ENCODE measurements around the gene TBC1D20.

The TBC1D20 gene

DNA sequence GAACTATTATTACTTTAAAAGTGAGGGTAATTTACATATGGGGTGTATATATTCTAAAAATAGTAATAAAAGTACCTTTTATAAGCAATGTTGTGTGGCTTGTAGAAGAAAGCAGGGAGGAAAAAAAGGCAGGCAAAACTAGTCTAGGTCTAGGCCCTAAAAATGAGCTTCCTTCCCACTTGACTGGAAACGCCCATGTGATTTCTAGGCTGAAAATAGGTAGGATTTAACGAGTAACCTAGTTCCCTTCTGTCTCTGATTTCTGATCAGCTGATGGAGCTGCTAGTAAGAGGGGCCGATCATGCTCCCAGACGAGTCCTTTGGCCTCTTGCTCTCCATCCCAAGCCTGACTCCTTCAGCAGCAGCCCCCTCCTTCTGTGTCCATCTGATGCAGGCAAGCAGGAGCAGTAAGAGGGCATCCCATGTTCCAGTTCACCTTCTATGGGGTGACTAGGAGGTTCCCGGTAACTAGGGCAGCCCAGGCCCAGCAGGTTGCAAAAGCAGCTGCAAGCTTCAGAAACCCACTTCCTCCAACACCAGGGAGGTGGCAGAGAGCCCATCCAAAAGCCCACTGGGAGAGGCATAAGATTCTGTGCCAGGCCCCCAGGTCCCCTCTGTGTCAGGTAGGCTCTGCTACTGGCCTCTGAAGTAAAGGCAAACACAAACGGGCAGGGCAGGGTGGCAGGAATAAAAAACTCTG, 24.4 kb downstream of the TBC1D20 start:
- DNase-seq: no peak

- DNase-seq: no peak
Measured at GRCh38 chr20:436476-436875, 25.9 kb downstream of the TBC1D20 start.

GRCh38 chr20:435558-435957, 26.8 kb downstream of the TBC1D20 start:
- DNase-seq: no peak

DNA sequence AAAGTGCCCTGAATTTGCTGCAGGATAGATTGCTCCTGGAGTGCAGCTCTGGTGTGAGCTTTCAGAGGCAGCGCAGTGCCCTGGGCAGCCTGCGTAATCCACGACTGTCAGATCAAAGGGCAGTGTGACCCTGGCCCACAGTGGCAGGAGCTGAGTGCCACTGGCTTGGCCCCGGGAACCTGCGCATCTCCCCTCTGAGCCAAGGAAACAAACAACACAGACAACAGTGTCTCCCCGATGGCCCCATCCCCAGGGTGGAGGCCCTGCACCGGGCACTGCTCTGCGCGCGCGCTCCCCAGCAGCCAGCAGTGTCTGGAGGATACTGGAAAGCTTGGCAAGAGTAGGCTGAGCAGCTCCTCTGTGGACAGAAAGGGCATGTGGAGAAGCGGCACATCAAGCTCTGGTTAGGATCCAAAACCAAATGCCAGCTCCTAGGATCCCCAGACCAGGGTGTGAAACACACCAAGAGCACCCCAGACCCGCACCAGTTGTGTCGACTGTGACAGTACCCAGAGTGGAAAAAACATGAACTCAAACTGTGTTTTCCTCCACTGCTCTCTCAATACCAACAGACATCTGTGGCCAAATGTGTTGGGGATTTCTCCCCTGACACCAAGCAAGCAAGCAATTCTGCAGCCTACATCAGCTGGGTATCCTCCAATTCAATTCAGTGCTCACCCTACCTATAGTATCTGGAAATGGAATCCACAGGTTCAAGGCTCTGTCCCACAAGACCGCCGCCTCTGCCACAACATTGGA, 27.5 kb downstream of the TBC1D20 start:
- DNase-seq: no peak

DNA sequence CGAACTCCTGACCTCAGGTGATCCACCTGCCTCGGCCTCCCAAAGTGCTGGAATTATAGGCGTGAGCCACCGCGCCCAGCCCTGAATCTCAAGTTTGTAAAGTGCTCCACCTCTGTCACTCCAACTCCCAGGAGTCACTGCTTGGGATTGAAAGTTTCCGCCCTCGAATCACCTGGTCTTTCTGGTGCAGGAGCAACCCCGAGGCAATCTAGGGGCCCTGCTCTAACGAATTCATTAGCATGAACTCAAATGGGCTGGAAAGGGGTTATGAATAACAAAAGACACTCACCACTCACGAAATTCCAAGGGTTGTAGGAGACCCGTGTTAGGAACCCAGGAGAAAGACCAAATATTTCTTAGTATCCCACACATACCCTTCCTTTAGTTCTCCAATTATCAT, 28.1 kb downstream of the TBC1D20 start:
- DNase-seq: no peak

DNA sequence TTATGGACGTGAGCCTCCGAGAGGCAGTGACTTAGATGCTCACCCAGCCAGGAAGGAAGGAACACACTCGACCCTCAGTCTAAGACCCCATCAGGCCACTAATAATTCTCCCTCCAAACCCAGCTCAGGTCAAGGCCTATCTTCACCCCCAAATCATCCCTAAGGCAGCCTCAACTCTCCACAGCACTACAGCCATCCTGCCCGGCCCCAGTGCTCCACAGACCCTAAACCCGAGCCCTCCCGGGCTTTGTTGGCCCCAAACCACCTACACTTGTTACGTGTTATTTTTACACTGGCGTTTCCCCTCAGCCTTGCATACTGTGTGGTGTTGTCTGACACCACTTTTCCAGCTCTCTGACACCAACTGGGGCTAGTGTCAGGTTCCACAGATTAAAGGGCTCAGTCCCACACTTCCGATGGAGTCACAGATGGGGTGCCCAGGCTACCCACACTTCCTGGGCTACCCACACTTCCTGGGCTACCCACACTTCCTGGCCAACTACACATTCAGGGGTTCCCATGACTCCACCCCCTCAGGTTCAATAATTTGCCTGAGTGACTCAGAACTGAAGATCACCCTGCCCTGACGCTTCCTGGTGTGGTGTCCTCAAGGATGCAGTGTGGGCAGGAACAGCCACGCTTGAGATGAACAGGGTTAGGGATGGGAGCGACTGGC, 28.9 kb downstream of the TBC1D20 start:
- peak; percentile 78 to 80 for DNase-seq

GRCh38 chr20:432677-433299, 29.5 kb downstream of the TBC1D20 start:
- no peak for DNase-seq

GRCh38 chr20:432208-432607, 30.1 kb downstream of the TBC1D20 start:
- DNase-seq: no peak

DNA sequence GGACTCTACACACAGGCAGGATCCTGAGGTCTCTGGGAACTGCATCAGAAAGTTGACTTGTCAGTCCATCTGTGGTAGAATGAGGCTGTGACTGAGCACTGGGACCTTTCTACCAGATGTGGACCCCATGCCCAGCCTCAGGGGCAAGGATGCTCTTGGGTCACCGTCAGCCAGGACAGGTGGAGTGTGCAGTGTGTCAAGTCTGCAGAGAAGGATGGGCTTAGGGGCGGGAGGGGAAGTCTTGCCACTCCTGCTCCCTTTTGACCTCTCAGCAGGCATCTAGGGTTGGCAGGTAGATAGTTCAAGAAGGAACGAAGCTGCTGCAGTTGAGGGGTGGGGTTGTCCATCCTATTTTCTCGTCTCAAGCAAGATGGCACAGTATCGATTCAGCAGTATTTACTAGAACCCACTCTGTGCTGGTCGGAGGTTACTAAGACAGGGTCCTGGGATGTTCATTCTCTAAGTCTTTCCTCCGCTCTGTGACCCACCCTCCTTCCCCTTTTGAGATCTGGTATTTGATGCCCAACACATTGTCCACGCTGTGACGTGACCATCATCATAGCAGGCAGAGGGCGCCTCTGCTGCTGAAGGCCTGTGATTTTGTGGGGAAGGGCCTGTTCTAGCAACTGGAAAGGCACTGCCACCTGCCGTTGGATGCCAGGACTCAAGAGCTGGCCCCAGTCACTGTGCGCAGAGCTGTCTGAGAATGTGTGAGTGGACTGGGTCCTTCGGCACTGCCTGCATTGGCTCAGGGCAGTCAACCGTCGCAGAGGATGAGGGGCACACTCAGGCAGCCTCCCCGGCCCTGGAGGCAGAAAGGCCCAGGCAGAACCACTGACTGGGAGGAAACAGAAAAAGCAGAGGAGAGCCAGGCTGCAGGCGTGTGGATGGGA, 31.1 kb downstream of the TBC1D20 start:
- peak; percentile 38 to 46 for DNase-seq

- no peak for DNase-seq
Measured at GRCh38 chr20:430091-430999, 32.0 kb downstream of the TBC1D20 start.

DNA sequence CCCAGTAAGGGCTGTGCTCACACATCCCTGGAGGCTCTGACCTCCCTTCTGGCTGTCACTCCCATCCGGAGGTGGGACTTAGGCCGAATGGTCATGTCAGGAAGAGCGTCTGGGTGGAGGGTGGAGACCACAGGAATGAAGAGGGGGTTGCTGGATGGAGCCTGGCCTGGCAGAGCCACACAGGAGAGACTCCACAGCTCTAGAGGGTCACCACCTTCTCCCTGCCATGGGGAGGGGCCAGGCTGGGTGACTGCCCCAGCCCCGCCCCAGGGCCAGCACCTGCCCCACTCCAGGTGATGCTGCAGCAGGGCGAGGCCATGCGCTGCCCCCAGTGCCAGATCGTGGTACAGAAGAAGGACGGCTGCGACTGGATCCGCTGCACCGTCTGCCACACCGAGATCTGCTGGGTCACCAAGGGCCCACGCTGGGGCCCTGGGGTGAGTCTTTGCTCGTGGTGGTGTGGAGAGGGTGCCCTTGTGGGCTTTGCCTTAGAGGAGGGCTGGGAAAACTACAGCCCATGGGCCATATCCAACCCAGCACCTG, 33.6 kb downstream of the TBC1D20 start:
- no peak for DNase-seq

DNA sequence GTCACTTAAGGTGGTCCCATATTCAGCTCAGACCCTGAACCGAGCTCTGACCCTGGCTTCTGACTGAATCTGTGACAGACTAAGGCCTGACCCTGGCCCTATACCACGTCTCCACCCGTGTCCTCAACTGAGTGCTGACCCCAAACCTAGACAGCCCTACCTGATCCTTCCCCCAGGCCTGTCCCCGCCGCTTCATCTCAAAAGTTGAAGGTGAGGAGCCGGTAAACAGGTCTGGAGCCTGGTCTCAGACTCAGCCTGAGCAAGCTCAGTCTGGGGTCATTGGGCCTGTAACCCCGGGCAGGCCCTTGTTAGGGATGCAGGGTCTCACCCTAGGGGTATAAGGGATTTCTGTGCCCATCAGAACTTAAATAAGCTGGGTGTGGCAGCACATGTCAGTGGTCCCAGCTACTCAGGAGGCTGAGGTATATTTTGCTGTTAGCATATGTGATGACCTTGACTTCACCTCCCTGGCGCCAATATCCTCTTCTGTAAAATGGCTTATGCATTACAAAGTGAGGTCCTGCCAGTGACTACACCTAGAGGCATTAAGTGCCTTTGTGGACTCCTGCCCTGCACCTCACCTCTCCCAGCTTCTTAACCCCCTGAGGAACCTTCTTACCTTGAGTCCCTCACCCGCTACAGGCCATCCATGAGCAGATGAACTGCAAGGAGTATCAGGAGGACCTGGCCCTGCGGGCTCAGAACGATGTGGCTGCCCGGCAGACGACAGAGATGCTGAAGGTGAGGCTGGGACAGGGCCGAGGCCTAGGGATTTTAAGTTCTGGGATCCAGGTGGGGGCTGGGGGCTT, 34.3 kb downstream of the TBC1D20 start:
- DNase-seq: no peak

- no peak for DNase-seq
Measured at GRCh38 chr20:427401-427800, 34.9 kb downstream of the TBC1D20 start.

DNA sequence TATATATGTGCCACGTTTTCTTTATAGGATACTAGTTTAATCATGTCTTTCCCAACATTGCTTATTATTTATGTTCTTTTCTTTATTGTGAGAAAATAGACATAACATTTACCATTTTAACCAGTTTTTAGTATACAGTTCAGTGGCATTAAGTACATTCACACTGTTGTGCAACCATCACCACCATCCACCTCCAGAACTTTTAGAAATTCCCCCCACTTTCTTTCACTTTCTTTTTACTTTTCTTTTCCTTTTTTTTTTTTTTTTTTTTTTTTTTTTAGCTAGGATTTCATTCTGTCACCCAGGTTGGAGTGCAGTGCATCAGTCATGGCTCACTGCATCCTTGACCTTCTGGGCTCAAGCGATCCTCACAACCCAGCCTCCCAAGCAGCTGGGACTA, 35.8 kb downstream of the TBC1D20 start:
- no peak for DNase-seq

DNA sequence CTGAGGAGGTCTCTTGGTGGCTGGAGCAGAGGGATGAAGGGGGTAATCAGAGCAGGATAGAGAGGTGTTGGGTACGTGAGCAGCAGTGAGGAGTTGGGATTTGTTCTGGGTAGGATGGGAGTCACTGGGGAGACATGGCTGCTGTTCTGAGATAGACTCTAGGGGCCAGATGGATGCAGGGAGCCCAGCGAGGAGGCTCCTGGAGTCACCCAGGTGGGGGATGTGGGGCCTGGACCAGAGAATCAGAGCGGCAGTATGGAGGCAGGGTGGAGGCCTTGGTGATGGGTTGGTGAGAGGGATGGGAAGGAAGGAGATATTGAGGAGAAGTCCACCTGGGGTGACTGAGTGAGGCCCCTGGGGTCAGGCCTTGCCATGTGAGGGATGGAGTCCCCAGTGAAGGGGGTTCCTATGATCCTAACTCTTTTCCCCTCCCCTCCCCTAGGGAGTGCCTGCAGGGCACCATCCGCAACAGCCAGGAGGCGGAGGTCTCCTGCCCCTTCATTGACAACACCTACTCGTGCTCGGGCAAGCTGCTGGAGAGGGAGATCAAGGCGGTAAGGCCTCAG, 40.6 kb downstream of the TBC1D20 start:
- DNase-seq: no peak

DNA sequence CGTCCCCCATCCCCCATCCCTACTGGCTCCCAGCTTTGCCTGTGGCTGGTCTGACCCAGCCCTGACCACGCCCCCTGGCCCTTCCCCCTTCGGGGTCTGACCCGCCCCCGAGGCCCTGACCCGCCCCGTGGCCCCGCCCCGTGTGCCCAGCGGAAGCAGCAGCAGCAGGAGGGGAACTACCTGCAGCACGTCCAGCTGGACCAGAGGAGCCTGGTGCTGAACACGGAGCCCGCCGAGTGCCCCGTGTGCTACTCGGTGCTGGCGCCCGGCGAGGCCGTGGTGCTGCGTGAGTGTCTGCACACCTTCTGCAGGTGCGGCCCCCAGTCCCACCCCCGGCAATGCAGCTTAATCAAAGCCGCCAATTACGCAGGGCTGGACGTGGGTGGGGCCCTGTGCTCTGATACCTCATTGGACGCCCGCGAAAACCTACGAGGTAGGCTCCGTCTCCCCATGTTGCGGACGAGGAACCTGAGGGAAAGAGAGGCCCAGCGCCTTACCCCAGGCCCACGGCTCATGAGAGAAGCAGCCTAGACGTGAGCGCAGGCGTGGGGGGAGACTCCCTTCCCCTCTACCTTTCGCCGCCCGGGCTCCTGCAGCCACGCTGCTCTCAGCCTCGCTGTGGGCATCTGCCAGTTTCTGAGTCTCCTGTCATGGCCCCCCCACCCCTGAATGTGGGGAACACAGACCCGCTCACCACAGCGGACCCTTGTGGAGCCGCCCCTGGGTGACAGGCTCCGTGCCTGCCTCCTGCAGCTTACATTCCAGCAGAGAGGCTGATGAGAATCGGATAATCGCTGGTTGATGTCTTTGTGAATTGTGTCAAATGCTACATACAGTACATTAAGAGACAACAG, 41.4 kb downstream of the TBC1D20 start:
- DNase-seq: no peak

- DNase-seq: no peak
Measured at GRCh38 chr20:420166-420620, 42.1 kb downstream of the TBC1D20 start.

DNA sequence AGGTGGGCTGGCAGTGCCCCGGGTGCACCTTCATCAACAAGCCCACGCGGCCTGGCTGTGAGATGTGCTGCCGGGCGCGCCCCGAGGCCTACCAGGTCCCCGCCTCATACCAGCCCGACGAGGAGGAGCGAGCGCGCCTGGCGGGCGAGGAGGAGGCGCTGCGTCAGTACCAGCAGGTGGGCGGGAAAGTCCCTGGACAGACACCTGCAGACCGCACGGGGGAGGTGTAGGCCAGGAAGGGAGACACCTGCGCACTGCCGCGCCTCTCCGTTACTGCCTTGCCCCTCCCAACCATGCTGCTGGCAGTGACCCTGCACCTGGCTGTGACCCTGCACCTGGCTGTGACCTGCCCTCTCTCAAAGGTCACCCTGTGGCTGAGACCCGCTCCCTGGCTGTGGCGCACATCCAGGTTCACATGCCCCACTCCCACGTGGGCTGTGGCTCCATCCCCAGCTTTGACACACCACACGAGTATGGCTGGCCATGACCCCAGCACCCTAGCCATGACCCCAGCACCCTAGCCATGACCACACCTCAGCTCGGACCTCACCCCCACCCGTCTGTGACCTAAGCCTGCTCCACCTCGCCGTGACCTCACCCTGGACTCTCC, 42.7 kb downstream of the TBC1D20 start:
- no peak for DNase-seq
